Keratinocyte (primary cell): Measurements from ENCODE around the gene TYROBP.

Experiments
- EZH2 ChIP-seq: IDR thresholded peaks from one replicate; pipeline ENCODE4 v1.6.1; 2012; ENCODE audit warnings: inconsistent platforms, mild to moderate bottlenecking, low read length, moderate library complexity
- TF ChIP-seq, protein P1 (sequence below), 3 experiments: IDR thresholded peaks in 1 of 3; conservative IDR thresholded peaks in 1 of 3; optimal IDR thresholded peaks in 1 of 3; 2 replicates in 2 of 3; 3 replicates in 1 of 3; pipeline versions ENCODE3 to v1.5.1; 2011; ENCODE audit warnings: low read length in 3 of 3, mild to moderate bottlenecking in 3 of 3, moderate library complexity in 2 of 3, control low read depth in 1 of 3, inconsistent platforms in 1 of 3; ENCODE audit not compliant: insufficient read depth in 2 of 3; ENCODE audit errors: extremely low read depth in 1 of 3

GRCh38 chr19:35902870-35903475, 5.1 kb downstream of the TYROBP start:
- TF ChIP-seq, protein P1, sequence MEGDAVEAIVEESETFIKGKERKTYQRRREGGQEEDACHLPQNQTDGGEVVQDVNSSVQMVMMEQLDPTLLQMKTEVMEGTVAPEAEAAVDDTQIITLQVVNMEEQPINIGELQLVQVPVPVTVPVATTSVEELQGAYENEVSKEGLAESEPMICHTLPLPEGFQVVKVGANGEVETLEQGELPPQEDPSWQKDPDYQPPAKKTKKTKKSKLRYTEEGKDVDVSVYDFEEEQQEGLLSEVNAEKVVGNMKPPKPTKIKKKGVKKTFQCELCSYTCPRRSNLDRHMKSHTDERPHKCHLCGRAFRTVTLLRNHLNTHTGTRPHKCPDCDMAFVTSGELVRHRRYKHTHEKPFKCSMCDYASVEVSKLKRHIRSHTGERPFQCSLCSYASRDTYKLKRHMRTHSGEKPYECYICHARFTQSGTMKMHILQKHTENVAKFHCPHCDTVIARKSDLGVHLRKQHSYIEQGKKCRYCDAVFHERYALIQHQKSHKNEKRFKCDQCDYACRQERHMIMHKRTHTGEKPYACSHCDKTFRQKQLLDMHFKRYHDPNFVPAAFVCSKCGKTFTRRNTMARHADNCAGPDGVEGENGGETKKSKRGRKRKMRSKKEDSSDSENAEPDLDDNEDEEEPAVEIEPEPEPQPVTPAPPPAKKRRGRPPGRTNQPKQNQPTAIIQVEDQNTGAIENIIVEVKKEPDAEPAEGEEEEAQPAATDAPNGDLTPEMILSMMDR (optimal IDR thresholded peaks at IDR 0.05 in 1 of 3, IDR thresholded peaks at IDR 0.05 in 1 of 3, conservative IDR thresholded peaks at IDR 0.05 in 1 of 3; ENCODE audit: extremely low read depth in 1 of 3, insufficient read depth in 2 of 3, low read length in 3 of 3): no peak
- TF ChIP-seq EZH2: no peak
